Medulla oblongata (tissue), 1 donor: ENCODE measurements around the gene RHO.
A peak's percentile ranks its signal among the peaks of the same experiment; 100 is the strongest.
"Not testable (repeated sequence)": the region's sequence is repeated elsewhere in the genome, so short reads cannot be mapped to it uniquely, and the experiment has no call there.

ENCODE experiments used
- DNase-seq: peaks from one replicate; pipeline ENCODE4 v3.0.0-alpha.2; 2015; ENCODE audit errors: extremely low spot score

Gene RHO

GRCh38 chr3:129499604-129500333 lies 28.7 kb upstream of the RHO start:
- DNase-seq, result not testable (repeated sequence)

GRCh38 chr3:129500334-129500658 lies 28.1 kb upstream of the RHO start:
- no peak for DNase-seq

- no peak for DNase-seq
These were observed 26.8 kb upstream of the RHO start for GRCh38 chr3:129501630-129502029.

- no peak for DNase-seq
These were observed 25.6 kb upstream of the RHO start for GRCh38 chr3:129502641-129503408.

GRCh38 chr3:129503471-129504291 lies 24.8 kb upstream of the RHO start:
- DNase-seq, result no peak

- DNase-seq, result no peak
These were observed 23.9 kb upstream of the RHO start for GRCh38 chr3:129504471-129505100.

GRCh38 chr3:129505341-129505740 lies 23.1 kb upstream of the RHO start:
- DNase-seq, result no peak

GRCh38 chr3:129506231-129506742 lies 22.2 kb upstream of the RHO start:
- no peak for DNase-seq

- peak; percentile 68 for DNase-seq
These were observed 21.1 kb upstream of the RHO start for GRCh38 chr3:129507181-129507831.

GRCh38 chr3:129512595-129512994 lies 15.8 kb upstream of the RHO start:
- DNase-seq, result no peak

- no peak for DNase-seq
These were observed 14.7 kb upstream of the RHO start for GRCh38 chr3:129513705-129514104.

GRCh38 chr3:129514110-129514509 lies 14.3 kb upstream of the RHO start:
- no peak for DNase-seq

- no peak for DNase-seq
These were observed 13.9 kb upstream of the RHO start for GRCh38 chr3:129514563-129514962.

GRCh38 chr3:129515108-129515820 lies 13.2 kb upstream of the RHO start:
- DNase-seq, result not testable (repeated sequence)

GRCh38 chr3:129515821-129516432 lies 12.5 kb upstream of the RHO start:
- DNase-seq, result not testable (repeated sequence)

- no peak for DNase-seq
These were observed 10.9 kb upstream of the RHO start for GRCh38 chr3:129517516-129517915.

GRCh38 chr3:129518038-129518561 lies 10.3 kb upstream of the RHO start:
- DNase-seq, result peak; percentile 46

- no peak for DNase-seq
These were observed 9.9 kb upstream of the RHO start for GRCh38 chr3:129518581-129518980.

GRCh38 chr3:129519449-129519848 lies 9.0 kb upstream of the RHO start:
- DNase-seq, result no peak
